Cardiac muscle cell (in vitro differentiated cells and primary cell): ENCODE data around the gene CLIC6. TPM values are rescaled to one million over a fixed set of nuclear protein-coding genes. Genes with fewer than 3 reads are reported as not detected.
A peak's percentile ranks its signal among the peaks of the same experiment; 100 is the strongest.

ENCODE experiments used
- DNase-seq, 2 donors: peaks; one replicate each; pipeline versions ENCODE4 v3.0.0 to v3.0.0-alpha.2; 2010 to 2017; ENCODE audit warnings: low read depth in 1 of 2, low spot score in 1 of 2
- H3K27ac ChIP-seq: fragments of 200-600 bp; sonication (generic); 2 replicates; pipeline ENCODE4 v1.5.1; 2016
- H3K27me3 ChIP-seq: fragments of 200-600 bp; sonication (generic); 2 replicates; pipeline ENCODE4 v1.6.0; 2016; ENCODE audit warnings: control low read depth
- H3K36me3 ChIP-seq: fragments of 200-600 bp; sonication (generic); 2 replicates; pipeline ENCODE4 v1.5.1; 2016; ENCODE audit warnings: control low read depth
- H3K4me1 ChIP-seq: fragments of 200-600 bp; sonication (generic); 2 replicates; pipeline ENCODE4 v1.8.1; 2017; ENCODE audit warnings: low read depth, mild to moderate bottlenecking, mixed run types
- H3K4me3 ChIP-seq: fragments of 200-600 bp; sonication (generic); 2 replicates; pipeline ENCODE4 v1.5.1; 2016; ENCODE audit warnings: mild to moderate bottlenecking
- H3K9me3 ChIP-seq: fragments of 200-600 bp; sonication (generic); 2 replicates; pipeline ENCODE4 v1.5.1; 2017; ENCODE audit warnings: low read depth, mild to moderate bottlenecking, control low read depth
- polyA plus RNA-seq: library from polyadenylated mRNA; unstranded; fragments of >200 nt; fragmentation: Nextera tagmentation; extraction: Ambion mirVana; gene quantifications from 2 replicates; pipeline ENCODE4 v1.2.1, GENCODE V29; 2016
- total RNA-seq: library from RNA; depleted of rRNA; stranded (reverse); fragments of >200 nt; gene quantifications from 2 replicates; pipeline ENCODE4 v1.2.3, GENCODE V29; 2016
- TF ChIP-seq, protein P1 (sequence below): IDR thresholded peaks from 2 replicates; pipeline ENCODE4 v1.5.1; 2012; ENCODE audit warnings: low read depth, mild to moderate bottlenecking, low read length

CLIC6 gene
- total and polyA plus RNA-seq, 2 experiments from 2014 or later = not detected

DNA sequence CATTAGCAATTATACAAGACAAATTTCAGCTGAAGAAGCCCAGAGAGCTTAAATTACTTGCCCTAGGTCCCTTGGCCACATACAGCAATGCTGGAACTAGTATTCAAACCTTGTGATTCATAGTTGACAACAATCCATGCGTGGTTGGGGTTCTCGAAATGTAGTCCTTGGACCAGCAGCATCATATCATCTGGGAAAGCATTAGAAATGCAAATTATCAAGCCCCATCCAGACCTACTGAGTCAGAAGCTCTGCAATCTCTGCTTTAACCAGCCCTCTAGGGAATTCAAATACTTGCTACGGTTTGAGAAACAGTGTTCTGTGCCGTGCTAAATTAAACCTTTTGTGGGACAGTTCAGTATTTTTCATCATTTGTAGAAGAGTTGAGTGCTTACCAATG, 65.1 kb downstream of the CLIC6 start:
- TF ChIP-seq, protein P1, sequence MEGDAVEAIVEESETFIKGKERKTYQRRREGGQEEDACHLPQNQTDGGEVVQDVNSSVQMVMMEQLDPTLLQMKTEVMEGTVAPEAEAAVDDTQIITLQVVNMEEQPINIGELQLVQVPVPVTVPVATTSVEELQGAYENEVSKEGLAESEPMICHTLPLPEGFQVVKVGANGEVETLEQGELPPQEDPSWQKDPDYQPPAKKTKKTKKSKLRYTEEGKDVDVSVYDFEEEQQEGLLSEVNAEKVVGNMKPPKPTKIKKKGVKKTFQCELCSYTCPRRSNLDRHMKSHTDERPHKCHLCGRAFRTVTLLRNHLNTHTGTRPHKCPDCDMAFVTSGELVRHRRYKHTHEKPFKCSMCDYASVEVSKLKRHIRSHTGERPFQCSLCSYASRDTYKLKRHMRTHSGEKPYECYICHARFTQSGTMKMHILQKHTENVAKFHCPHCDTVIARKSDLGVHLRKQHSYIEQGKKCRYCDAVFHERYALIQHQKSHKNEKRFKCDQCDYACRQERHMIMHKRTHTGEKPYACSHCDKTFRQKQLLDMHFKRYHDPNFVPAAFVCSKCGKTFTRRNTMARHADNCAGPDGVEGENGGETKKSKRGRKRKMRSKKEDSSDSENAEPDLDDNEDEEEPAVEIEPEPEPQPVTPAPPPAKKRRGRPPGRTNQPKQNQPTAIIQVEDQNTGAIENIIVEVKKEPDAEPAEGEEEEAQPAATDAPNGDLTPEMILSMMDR = no peak
- Histone ChIP-seq H3K4me1 (no peaks in the 10 kb centered on the region), H3K9me3 (no peaks in the 10 kb centered on the region), H3K36me3 (no peaks in the 10 kb centered on the region), H3K27ac (no peak overlapping the region), H3K4me3 (no peak overlapping the region), H3K27me3 (peaks cover 39% of the 10 kb centered on the region)
- no peak for DNase-seq

- no peaks in the 10 kb centered on the region for H3K9me3 ChIP-seq
- H3K4me1 ChIP-seq = no peaks in the 10 kb centered on the region
- no peak overlapping the region for H3K4me3 ChIP-seq
- peak in 1 of 2 donors; percentile 4 for DNase-seq
- no peaks in the 10 kb centered on the region for H3K36me3 ChIP-seq
- peaks cover 44% of the 10 kb centered on the region for H3K27me3 ChIP-seq
- TF ChIP-seq, protein P1 = no peak
- no peak overlapping the region for H3K27ac ChIP-seq
Measured at GRCh38 chr21:34734696-34735095, 65.9 kb downstream of the CLIC6 start.

DNA sequence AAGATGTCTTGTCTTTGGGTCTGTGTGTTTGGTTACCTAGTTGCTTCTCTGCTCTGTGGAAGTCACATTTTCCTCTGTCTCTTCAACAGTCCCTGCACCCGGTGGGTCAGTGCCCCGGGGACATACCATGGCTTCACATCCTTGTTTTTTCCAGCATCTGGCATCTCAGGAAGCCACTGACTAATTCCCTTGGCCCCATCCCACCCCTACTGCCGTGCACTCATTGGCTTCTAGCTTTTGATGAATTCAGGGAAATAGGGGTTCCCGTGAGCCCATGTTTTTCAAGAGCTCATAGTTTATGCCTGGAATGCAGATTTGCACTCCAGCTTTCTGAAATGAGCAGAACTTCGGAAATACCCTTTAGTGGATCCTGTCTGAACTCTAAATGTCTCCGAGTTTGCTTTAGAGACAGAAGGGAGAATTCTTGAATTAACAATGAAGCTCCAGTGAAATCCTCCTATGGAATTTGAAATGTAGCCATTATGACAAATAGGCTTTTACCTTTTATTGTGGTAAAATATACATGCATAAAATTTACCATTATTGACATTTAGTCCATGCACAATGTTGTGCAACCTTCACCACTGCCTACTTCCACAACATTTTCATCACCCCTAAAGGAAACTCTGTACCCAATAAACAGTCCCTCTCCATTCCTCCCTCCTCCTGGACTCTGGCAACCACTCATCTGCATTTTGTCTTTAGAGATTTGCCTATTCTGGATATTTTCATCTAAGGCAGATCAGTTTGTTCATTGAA, 67.5 kb downstream of the CLIC6 start:
- DNase-seq = no peak
- H3K4me1 ChIP-seq = no peaks in the 10 kb centered on the region

DNA sequence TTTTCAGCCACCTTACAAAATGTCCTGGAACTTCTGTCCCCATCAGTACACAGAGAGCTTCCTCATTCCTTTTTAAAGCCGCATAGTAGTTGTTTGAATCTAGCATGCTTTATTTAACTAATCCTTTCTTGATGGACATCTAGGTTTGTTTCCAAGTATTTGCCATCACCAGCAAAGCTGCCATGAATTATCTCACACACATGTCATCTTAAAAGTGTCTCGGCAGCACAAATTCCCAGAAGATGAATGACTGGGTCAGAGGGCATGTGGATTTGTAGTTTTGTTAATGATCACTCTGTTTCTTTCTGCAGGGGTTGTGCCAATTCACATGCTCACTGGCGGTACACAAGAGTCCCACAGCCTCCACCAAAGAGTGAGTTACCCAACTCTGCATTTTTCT, 68.3 kb downstream of the CLIC6 start:
- Histone ChIP-seq H3K36me3 (no peaks in the 10 kb centered on the region), H3K4me1 (no peaks in the 10 kb centered on the region), H3K9me3 (no peaks in the 10 kb centered on the region), H3K27me3 (peaks cover 54% of the 10 kb centered on the region), H3K4me3 (no peak overlapping the region), H3K27ac (no peak overlapping the region)
- TF ChIP-seq, protein P1 = no peak
- no peak for DNase-seq

More for the DNA sequence above, 67.5 kb downstream of the CLIC6 start:
- no peaks in the 10 kb centered on the region for H3K36me3 ChIP-seq
- H3K27me3 ChIP-seq = peaks cover 51% of the 10 kb centered on the region
- no peaks in the 10 kb centered on the region for H3K9me3 ChIP-seq
- H3K4me3 ChIP-seq = no peak overlapping the region
- no peak overlapping the region for H3K27ac ChIP-seq
- TF ChIP-seq, protein P1 = no peak

GRCh38 chr21:34740198-34740597, 71.4 kb downstream of the CLIC6 start:
- Histone ChIP-seq H3K9me3 (no peaks in the 10 kb centered on the region), H3K27ac (no peak overlapping the region), H3K4me1 (no peaks in the 10 kb centered on the region), H3K27me3 (peaks cover 70% of the 10 kb centered on the region), H3K36me3 (no peaks in the 10 kb centered on the region), H3K4me3 (no peak overlapping the region)
- TF ChIP-seq, protein P1 = no peak
- DNase-seq = no peak
